NCI-H2029 treated with DMSO at 0.1 percent for 48 hours (cell line): ENCODE measurements around the gene HOXA7.

Experiments
- DNase-seq: peaks from one replicate; lab custom pipeline; 2025; lab: John Stamatoyannopoulos, UW

HOXA7 gene

DNA sequence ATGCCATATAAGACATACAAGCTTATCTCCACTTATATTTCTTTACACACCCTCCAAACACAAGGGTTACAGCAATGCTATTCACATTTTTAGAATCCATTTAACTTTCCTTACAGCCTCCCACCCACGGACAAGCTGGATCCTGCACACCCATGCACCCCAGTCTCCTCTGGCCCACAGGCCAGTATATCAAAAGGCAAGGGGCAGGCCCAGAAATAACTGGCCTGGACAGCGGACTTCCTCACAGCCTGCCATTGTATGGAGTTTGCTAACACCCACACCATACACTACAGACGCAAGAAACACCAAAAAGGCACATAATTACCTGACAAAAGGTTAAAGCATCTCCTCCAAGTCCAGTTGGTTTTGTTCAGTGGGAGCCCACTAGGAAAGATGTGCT lies 37.9 kb downstream of the HOXA7 start:
- no peak for DNase-seq

DNA sequence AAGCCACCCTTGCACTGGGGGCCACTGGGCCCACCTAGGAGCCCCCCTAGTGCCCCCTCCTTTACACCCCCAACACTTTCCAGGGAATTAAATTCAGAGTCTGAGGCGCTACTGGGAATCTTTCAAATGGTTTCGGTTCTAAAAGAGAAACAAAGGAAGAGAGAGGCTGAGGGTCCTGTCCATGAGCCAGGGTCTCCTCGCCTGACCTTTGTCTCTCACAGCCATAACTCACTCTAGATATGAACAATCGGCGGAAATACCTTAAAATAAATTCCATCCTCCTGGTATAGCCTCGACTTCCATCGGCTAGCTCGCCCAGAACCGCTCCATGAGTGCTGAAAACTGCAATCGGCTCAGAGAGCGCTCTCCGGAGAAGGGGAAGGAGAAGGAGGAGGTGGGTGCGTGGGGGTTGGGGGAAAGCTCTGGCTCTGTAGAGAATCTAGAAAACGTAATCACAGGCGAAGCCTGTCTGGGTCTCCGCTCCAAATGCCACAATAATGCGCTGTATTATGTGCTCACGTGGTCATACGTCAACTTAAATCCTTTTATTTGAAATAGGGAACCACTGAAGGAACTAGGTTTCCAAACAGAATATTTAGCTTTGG lies 38.5 kb downstream of the HOXA7 start:
- DNase-seq, result no peak

DNA sequence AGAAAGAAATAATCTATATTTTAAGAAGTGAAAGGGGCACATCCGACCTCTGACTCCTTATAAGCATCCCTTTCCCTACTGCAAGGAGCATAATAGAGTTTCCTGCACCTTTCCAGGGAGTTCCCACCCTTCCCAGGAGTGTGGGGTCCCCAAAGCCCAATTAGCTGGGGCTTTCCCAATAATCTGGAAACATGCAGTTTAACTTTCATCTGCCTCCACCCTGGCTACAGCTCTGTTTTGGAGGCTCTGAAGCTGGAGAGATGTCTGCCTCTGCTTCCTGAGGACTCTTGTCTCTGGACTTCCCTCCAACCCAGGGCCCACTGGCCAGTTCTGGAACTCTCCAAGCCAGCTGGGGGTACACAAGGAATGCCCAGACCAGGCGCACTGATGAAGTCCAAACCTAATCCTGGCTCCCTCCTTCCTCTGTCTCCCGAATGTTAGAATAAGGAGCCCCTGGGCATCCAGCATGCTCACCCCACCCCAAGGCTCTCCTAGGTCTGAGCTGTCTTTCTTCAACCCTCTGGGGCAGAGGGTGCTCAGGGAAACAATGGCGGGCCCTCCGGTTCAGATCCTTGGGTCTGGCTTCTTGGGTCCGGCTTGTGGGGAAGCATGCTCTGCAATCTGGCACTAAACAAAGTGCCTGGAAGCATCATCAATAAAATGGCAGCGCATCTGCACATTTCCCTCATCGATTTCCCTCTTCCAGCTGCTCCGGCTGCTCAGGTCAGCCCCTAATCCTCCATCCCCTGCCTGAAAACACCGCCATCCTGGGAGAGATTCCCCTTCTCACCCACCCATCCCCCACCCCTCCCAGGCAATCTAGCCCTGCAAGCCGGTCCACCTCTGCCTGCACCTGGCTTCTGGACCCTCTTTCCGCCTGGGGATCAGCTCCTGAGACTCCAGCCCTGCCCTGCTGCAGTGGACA lies 39.3 kb downstream of the HOXA7 start:
- DNase-seq, result no peak

DNA sequence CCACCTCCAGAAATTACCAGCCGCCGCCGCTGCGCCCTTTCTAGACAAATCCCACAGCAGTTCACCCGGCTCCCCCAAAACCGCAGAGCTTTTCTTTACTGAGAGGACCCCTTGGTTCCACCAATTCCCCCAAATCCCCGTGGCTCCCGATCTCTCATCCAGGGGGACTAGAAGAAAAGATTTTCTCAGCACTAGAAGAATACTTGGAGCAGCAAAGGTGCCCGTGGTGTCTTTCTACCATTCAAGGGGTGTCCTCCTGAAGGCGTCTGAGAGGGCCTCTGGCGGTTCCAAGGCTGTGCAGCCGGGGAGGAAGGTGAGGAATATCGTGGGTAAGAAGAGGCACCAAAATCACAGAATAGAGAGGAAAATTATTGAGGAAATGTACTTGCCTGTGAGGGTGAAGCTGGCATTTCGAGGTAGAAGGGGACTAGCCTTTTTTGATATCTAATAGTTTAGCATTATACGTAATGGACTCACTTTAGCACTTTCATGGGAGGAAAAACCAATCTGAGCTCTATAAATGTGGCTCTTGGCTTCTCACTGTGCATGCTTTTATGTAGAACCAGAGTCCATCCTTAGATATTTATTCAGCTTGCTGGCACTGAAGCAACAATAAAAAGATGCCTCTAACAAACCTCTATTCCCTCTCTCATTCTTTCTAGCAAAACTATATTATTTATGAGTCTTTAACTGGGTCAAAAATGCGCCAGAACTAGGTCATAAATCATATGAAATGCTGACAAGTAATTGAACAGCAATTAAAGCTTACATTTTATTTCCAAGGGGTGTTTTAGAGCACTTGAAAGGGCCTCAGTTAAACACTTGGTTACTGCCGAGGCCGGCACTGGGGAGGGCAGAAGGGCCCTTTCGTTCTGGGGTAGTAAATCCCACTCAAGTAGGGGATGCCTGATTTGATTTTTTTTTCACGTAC lies 40.2 kb downstream of the HOXA7 start:
- DNase-seq, result no peak

- no peak for DNase-seq
Observed at GRCh38 chr7:27115221-27116026, 41.1 kb downstream of the HOXA7 start.

- DNase-seq, result no peak
Observed at GRCh38 chr7:27114881-27115220, 41.6 kb downstream of the HOXA7 start.

GRCh38 chr7:27113991-27114769 lies 42.3 kb downstream of the HOXA7 start:
- DNase-seq, result no peak

GRCh38 chr7:27112955-27113949 lies 43.2 kb downstream of the HOXA7 start:
- no peak for DNase-seq

DNA sequence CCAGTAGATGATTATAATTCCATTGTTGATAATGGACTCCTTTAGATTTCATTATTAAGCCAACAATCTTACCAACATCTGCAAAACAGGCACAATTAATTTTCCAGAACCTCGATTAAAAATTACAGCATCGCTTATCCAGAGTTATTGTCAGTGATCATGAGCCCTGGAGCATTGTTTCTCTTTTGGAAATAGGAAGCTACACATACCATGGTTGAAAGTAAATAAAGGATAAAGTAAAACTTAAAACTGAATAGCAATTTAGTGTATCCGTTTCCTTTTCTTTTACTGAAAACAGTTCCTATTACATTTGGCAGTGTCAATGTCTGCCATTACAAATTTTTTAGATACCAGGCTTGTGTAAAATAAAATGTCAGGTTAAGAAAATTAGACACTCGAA lies 44.1 kb downstream of the HOXA7 start:
- DNase-seq, result no peak

DNA sequence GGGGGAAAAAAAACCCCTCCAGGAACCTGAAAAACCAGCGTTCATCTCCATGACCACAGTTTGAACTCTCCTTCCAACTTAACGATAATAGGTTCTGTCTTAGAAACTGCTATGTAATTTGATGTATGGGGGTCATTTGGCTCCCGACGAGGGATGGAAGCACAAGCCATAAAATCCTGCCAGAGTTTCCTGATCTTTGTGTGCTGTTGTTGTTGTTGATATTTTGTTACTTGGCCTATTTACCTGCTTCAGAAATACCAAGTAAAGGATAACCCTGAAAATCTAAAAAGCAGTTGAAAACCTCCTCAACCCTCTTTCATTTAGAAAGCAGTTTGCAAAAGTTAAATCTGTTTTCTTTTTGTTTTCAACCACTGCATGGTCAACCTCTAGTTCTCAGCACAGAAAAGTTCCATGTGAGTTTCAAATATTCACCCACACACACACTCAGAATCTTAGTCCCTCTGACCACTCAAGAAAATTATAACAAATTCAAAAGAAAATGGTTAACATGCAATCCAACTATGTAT lies 44.7 kb downstream of the HOXA7 start:
- no peak for DNase-seq

- no peak for DNase-seq
Observed at GRCh38 chr7:27111042-27111750, 45.3 kb downstream of the HOXA7 start.

DNA sequence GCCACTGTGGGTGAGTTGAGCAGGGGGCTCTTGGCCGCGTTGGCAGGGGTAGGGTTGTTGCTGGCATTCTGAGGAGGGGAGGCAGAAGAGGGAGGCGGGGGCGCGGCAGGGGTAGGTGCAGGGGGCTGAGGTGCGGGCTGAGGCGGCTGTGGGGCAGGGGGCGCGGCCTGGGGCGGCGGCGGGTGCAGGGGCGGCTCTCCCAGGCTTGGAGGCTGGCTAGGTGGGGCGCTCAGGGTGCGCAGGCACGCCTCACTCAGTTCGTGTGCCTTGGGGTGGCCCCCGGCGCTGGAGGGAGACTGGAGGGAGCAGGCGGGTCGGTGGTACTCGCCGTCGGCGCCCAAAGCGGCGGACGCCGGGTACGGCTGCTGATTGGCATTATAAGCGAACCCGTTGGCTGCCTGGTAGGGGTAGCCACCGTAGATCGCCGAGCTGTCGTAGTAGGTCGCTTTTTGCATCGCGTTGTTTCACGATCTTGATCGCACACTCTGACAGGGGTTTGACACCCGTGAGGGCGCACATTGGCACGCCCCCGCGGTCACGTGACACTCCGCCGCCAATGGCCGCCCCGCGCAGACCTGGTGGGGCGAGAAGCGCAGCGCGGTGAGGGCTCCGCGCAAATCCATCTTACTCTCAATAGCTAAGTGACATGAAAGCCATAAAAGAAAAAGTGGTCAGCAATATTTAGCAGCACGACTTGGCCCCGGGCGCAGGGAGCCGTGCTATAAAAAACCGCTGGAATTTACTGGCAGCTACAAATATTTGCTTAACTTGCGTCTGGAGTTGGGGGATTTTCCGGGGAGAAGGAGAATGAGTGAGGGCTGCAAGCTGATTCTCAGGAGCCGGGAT lies 46.1 kb downstream of the HOXA7 start:
- no peak for DNase-seq

DNA sequence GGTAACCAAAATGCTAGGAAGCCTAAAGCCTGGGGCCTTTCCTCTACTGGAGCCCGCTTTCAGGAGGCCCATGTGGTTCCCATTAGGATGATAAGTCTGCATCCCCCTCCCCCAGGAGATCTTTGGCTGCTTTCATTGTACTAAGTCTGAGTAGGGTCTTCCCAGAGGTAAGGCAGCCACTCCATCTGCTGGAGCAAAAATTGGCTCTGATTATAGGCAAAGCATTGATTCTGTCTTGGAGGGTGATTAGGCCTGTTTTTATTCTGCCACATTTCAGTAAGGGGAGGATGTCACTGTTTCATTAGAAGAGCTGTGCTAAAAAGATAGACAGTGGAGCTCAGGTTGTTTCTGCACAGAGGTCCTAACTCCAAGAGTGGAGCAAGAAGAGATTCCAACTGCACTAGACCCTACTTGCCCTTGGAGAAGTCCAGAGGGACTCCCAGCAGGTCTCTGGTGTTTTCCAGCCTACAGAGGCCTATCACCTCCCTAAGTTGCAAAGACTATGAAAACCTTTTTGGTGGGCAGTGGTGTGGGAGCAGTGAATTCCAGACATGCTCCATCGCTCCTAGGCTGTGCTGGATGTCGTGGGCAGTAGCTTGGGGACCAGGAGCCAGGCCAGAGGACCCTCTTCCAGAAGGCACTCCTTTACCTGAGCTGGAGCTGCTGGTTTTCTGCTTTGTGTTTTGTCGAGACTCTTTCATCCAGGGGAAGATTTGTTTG lies 46.8 kb downstream of the HOXA7 start:
- no peak for DNase-seq

DNA sequence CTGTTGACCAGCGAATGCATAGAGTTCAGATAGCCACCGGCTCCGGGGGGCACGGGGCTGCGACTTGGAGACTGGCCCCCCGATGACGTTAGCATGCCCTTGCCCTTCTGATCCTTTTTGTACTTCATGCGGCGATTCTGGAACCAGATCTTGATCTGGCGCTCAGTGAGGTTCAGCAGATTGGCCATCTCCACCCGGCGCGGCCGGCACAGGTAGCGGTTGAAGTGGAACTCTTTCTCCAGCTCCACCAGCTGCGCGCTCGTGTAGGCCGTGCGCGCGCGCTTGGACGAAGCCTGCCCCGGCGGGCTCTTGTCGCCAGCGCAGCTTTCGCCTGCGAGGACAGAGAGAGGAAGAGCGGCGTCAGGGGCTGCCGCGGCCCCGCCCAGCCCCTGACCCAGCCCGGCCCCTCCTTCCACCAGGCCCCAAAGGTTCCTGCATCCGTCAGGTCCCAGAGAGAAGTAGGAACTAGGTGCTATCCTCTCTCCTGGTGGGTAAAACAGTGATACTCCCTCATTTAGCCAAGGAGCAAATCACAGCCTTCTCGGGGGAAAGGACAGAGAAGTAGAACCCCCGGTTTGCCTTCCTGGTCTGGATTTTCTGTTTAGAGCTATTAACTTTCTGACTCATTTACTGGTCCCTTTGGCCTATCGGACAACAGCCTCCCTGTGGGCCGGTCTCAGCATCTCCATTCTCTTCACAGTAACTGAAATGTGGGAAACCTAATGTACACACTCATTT lies 47.9 kb downstream of the HOXA7 start:
- no peak for DNase-seq

DNA sequence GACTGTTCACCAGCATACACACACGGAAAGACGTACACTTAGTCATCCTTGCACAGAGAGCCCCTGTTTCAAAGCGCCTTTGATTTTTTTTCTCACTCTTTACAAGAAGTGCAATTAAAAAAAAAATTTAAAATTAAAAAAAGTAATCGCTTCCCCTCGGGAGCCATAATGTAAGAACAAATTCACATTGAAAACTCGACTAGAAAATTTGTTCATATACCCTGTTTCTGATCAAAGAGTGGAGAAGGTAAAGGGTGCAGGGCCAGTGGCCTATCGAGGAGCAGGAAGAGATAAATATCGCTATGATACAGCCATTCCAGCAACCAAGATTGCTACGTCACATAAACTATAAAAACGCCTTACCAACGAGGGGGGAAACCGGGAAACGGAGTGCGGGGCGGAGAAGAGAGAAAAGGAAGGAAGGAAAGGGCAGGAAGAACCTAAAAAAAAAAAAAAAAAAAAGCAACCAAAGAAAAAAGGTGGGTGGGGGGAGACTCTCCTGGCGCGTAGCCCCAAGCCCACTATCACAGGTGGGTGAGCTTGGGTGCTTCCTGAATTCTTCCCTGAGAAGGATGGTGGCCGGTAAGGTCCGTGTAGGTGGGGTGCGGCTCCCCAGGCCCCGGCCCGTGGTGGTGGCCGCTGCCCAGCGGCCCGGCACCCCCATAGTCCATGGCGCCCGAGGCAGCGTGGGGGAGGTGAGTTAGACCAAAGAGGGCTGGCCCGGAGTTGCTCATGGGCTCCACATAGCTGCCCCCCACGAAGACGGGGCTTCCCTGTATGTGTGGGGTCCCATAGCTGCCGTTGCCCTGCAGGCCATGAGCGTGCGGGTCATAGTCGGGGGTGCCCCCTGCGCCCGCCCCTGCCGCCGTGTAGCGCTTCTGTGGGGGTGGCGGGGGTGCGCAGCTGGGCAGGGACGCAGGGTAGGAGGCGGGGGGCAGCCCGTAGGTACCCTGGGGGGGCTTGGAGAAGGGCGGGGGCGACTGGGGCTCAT lies 48.8 kb downstream of the HOXA7 start:
- no peak for DNase-seq
